HEK293 (cell line): ENCODE data around the gene TM6SF1.

Experiments
- CTCF ChIA-PET: fragments of 350-600 bp; formaldehyde crosslinking; extraction: SDS; loops from one replicate; lab custom pipeline; 2021; ENCODE audit warnings: antibody characterized with exemption; lab: Yijun Ruan, JAX
- POLR2A ChIA-PET: fragments of 300-600 bp; formaldehyde crosslinking; extraction: SDS; loops from one replicate; lab custom pipeline; 2020; ENCODE audit warnings: antibody characterized with exemption, inconsistent platforms; lab: Yijun Ruan, JAX
- H3K27ac ChIP-seq: fragments of 200-500 bp; sonication (Bioruptor generic); 2 replicates; pipeline ENCODE4 v1.5.1; 2014; ENCODE audit warnings: low read depth, low read length, control low read depth, inconsistent platforms; ENCODE audit errors: extremely low read depth
- H3K36me3 ChIP-seq, 2 experiments: fragments of 200-500 bp in 1 of 2; sonication (Bioruptor generic) in 1 of 2; 1 replicate in 1 of 2; 2 replicates in 1 of 2; pipeline ENCODE4 v1.5.1; 2014 to 2017; ENCODE audit warnings: inconsistent platforms in 2 of 2, low read length in 2 of 2; ENCODE audit not compliant: control insufficient read depth in 2 of 2, insufficient read depth in 1 of 2
- H3K4me1 ChIP-seq: fragments of 200-500 bp; sonication (Bioruptor generic); 2 replicates; pipeline ENCODE4 v1.5.1; 2014; ENCODE audit warnings: mild to moderate bottlenecking, low read length, inconsistent platforms; ENCODE audit not compliant: control insufficient read depth, insufficient read depth
- H3K4me3 ChIP-seq: 2 replicates; pipeline ENCODE4 v1.5.1; 2011; ENCODE audit warnings: low read depth, mild to moderate bottlenecking, control low read depth, low read length, moderate library complexity
- H3K9me3 ChIP-seq: fragments of 200-500 bp; sonication (Bioruptor generic); 2 replicates; pipeline ENCODE4 v1.5.1; 2014; ENCODE audit warnings: low read depth, low read length, inconsistent platforms; ENCODE audit not compliant: control insufficient read depth, insufficient read depth
- GFI1B ChIP-seq: fragments of 450-650 bp; formaldehyde crosslinking; IDR thresholded peaks from 2 replicates; pipeline ENCODE4 v1.5.1; 2016; ENCODE audit warnings: missing biosample characterization, missing genetic modification characterization
- HOXA7 ChIP-seq: sonication (generic); formaldehyde crosslinking; IDR thresholded peaks from 2 replicates; pipeline ENCODE4 v1.8.1; 2022; ENCODE audit warnings: missing genetic modification reagents, borderline replicate concordance
- PRDM10 ChIP-seq: fragments of 450-650 bp; formaldehyde crosslinking; IDR thresholded peaks from 2 replicates; pipeline ENCODE4 v1.5.1; 2016; ENCODE audit warnings: missing biosample characterization, missing genetic modification characterization
- SALL2 ChIP-seq: fragments of 450-650 bp; formaldehyde crosslinking; IDR thresholded peaks from 2 replicates; pipeline ENCODE4 v1.5.0; 2017; ENCODE audit warnings: missing biosample characterization, mild to moderate bottlenecking, missing genetic modification characterization, borderline replicate concordance
- ZBTB21 ChIP-seq: fragments of 450-650 bp; formaldehyde crosslinking; IDR thresholded peaks from 2 replicates; pipeline ENCODE4 v1.5.1; 2017; ENCODE audit warnings: missing biosample characterization, missing genetic modification characterization
- ZBTB26 ChIP-seq: fragments of 450-650 bp; formaldehyde crosslinking; optimal IDR thresholded peaks from 2 replicates; pipeline ENCODE3; 2016; ENCODE audit warnings: missing biosample characterization, mild to moderate bottlenecking, missing genetic modification characterization
- ZFP37 ChIP-seq: fragments of 450-650 bp; formaldehyde crosslinking; IDR thresholded peaks from 2 replicates; pipeline ENCODE4 v1.5.1; 2016; ENCODE audit warnings: missing biosample characterization, missing genetic modification characterization
- ZFP69B ChIP-seq: fragments of 450-650 bp; formaldehyde crosslinking; IDR thresholded peaks from 2 replicates; pipeline ENCODE4 v1.5.1; 2016; ENCODE audit warnings: missing biosample characterization, missing genetic modification characterization
- ZNF16 ChIP-seq: fragments of 450-650 bp; formaldehyde crosslinking; IDR thresholded peaks from 2 replicates; pipeline ENCODE4 v1.5.1; 2016; ENCODE audit warnings: low read depth, missing biosample characterization, missing genetic modification characterization
- ZNF2 ChIP-seq: fragments of 450-650 bp; formaldehyde crosslinking; IDR thresholded peaks from 2 replicates; pipeline ENCODE4 v1.5.1; 2016; ENCODE audit warnings: missing biosample characterization, missing genetic modification characterization
- ZNF202 ChIP-seq: fragments of 450-650 bp; formaldehyde crosslinking; IDR thresholded peaks from 2 replicates; pipeline ENCODE4 v1.5.1; 2016; ENCODE audit warnings: missing biosample characterization, missing genetic modification characterization, borderline replicate concordance
- ZNF280D ChIP-seq: fragments of 450-650 bp; formaldehyde crosslinking; IDR thresholded peaks from 2 replicates; pipeline ENCODE4 v1.5.1; 2016; ENCODE audit warnings: missing biosample characterization, missing genetic modification characterization
- ZNF302 ChIP-seq: fragments of 450-650 bp; formaldehyde crosslinking; IDR thresholded peaks from 2 replicates; pipeline ENCODE4 v1.5.1; 2016; ENCODE audit warnings: missing biosample characterization, missing genetic modification characterization, low read depth
- ZNF544 ChIP-seq: fragments of 450-650 bp; formaldehyde crosslinking; IDR thresholded peaks from 2 replicates; pipeline ENCODE4 v1.5.0; 2017; ENCODE audit warnings: missing biosample characterization, missing genetic modification characterization
- ZNF585B ChIP-seq: fragments of 450-650 bp; formaldehyde crosslinking; IDR thresholded peaks from 2 replicates; pipeline ENCODE4 v1.5.1; 2016; ENCODE audit warnings: missing biosample characterization, missing genetic modification characterization
- ZNF610 ChIP-seq: fragments of 450-650 bp; formaldehyde crosslinking; IDR thresholded peaks from 2 replicates; pipeline ENCODE4 v1.5.1; 2016; ENCODE audit warnings: missing biosample characterization, missing genetic modification characterization, borderline replicate concordance
- ZNF621 ChIP-seq: fragments of 450-650 bp; formaldehyde crosslinking; IDR thresholded peaks from 2 replicates; pipeline ENCODE4 v1.5.1; 2017; ENCODE audit warnings: missing biosample characterization, missing genetic modification characterization
- ZNF677 ChIP-seq: fragments of 450-650 bp; IDR thresholded peaks from 2 replicates; pipeline ENCODE4 v1.5.0; 2018; ENCODE audit warnings: missing biosample characterization, mild to moderate bottlenecking, missing genetic modification characterization, moderate library complexity
- ZNF701 ChIP-seq: fragments of 450-650 bp; formaldehyde crosslinking; IDR thresholded peaks from 2 replicates; pipeline ENCODE4 v1.5.1; 2016; ENCODE audit warnings: missing biosample characterization, missing genetic modification characterization
- ZNF76 ChIP-seq: fragments of 450-650 bp; formaldehyde crosslinking; IDR thresholded peaks from 2 replicates; pipeline ENCODE4; 2016; ENCODE audit warnings: low read depth, missing biosample characterization, missing genetic modification characterization, borderline replicate concordance
- ZNF837 ChIP-seq: fragments of 450-650 bp; formaldehyde crosslinking; IDR thresholded peaks from 2 replicates; pipeline ENCODE4 v1.5.1; 2016; ENCODE audit warnings: missing biosample characterization, missing genetic modification characterization
- TF ChIP-seq, protein P1 (sequence below): fragments of 450-650 bp; formaldehyde crosslinking; IDR thresholded peaks from 2 replicates; pipeline ENCODE4 v1.5.1; 2016; ENCODE audit warnings: missing biosample characterization, missing genetic modification characterization

TM6SF1 gene

GRCh38 chr15:83112956-83113299 lies 5.5 kb downstream of the TM6SF1 start:
- POLR2A ChIA-PET, result interaction anchor here (0.7 kb wide), 1 partner anchor 8 kb away, joined by 3 read pairs; no protein-coding TSS in a partner anchor

DNA sequence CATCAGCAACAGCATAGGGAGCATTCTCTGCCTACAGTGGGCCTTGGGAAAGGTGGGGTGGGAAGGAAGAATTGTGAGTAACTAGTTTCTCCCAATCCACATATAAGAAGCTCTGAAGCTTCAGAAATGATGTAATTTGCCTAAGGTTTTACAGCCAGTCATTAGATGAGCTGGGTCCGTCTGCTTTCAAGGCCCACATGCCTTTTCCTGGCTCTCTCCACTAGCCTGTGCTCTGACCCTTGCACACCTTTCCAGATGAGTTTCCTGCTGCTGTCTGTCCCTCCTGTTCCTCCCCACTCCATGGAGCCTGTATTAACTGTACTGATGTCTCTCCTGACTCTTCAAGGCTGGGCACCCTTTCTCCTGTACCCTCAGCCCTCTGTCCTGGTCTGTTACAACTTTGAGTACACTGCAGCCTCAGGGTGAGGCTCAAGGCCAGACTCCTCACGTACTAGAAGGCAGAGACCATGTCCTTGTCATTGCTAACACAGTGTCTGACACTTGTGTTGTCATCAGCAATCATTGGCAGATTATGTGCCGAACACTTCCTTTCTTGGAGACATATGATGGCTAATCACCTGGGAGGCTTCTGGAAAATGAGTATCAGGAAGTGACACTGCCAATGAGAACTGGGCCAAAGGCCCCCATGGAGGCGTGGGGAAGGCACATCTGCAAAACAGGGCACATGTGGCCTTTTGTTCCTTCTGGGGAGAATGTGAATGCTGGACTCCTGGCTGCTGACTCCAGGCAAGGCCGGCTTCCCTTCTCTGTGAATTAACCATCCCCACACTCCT lies 6.6 kb downstream of the TM6SF1 start:
- Histone ChIP-seq H3K4me3 (no peak overlapping the region), H3K27ac (no peak overlapping the region), H3K9me3 (no peaks in the 10 kb centered on the region), H3K36me3 (peaks cover 0 to 4% of the 10 kb centered on the region in 2 experiments; a peak in 1 of 3 replicates), H3K4me1 (no peaks in the 10 kb centered on the region)
- CTCF ChIA-PET, result interaction anchor here (0.6 kb wide), 1 partner anchor 26 kb away, joined by 4 read pairs; no protein-coding TSS in a partner anchor
- POLR2A ChIA-PET, result no interaction called here
- TF ChIP-seq ZFP37 (no peak), ZNF16 (tag by site-specific recombination) (no peak), ZNF202 (tag by site-specific recombination) (no peak), ZNF677 (tag by site-specific recombination) (no peak), ZFP69B (tag by site-specific recombination) (no peak), ZNF76 (tag by site-specific recombination) (no peak), ZNF2 (no peak)
- TF ChIP-seq, all 188 proteins: peak for 0

More at GRCh38 chr15:83112956-83113299, 5.5 kb downstream of the TM6SF1 start:
- Histone ChIP-seq H3K9me3 (no peaks in the 10 kb centered on the region), H3K36me3 (peaks cover 0 to 4% of the 10 kb centered on the region in 2 experiments; a peak in 1 of 3 replicates), H3K4me3 (no peak overlapping the region), H3K27ac (no peak overlapping the region), H3K4me1 (no peaks in the 10 kb centered on the region; the same call in 1 of the 2 replicates)
- TF ChIP-seq ZNF544 (tag by site-specific recombination), result no peak
- TF ChIP-seq ZNF837 (tag by site-specific recombination), result no peak
- TF ChIP-seq ZNF585B (tag by site-specific recombination), result no peak
- TF ChIP-seq ZBTB21 (tag by site-specific recombination), result no peak
- TF ChIP-seq ZBTB26, result no peak
- no peak for TF ChIP-seq ZNF701
- TF ChIP-seq ZNF610, result no peak
- TF ChIP-seq ZNF621 (tag by site-specific recombination), result no peak
- no peak for TF ChIP-seq SALL2
- TF ChIP-seq ZNF76 (tag by site-specific recombination), result no peak
- TF ChIP-seq HOXA7, result no peak
- TF ChIP-seq, protein P1, sequence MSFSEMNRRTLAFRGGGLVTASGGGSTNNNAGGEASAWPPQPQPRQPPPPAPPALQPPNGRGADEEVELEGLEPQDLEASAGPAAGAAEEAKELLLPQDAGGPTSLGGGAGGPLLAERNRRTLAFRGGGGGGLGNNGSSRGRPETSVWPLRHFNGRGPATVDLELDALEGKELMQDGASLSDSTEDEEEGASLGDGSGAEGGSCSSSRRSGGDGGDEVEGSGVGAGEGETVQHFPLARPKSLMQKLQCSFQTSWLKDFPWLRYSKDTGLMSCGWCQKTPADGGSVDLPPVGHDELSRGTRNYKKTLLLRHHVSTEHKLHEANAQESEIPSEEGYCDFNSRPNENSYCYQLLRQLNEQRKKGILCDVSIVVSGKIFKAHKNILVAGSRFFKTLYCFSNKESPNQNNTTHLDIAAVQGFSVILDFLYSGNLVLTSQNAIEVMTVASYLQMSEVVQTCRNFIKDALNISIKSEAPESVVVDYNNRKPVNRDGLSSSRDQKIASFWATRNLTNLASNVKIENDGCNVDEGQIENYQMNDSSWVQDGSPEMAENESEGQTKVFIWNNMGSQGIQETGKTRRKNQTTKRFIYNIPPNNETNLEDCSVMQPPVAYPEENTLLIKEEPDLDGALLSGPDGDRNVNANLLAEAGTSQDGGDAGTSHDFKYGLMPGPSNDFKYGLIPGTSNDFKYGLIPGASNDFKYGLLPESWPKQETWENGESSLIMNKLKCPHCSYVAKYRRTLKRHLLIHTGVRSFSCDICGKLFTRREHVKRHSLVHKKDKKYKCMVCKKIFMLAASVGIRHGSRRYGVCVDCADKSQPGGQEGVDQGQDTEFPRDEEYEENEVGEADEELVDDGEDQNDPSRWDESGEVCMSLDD, result no peak
- no peak for TF ChIP-seq ZNF302 (tag by site-specific recombination)
- CTCF ChIA-PET, result interaction anchor here (1.4 kb wide), 1 partner anchor 102 kb away, joined by 3 read pairs; the partner anchor contains the start of gene C15orf40

- POLR2A ChIA-PET, result no interaction called here
- CTCF ChIA-PET, result no interaction called here
- Histone ChIP-seq H3K4me1 (no peaks in the 10 kb centered on the region), H3K4me3 (no peak overlapping the region), H3K36me3 (peaks cover 0 to 4% of the 10 kb centered on the region in 2 experiments; a peak in 1 of 3 replicates), H3K9me3 (no peaks in the 10 kb centered on the region), H3K27ac (no peak overlapping the region)
- TF ChIP-seq PRDM10 (tag by site-specific recombination) (no peak), GFI1B (no peak), ZNF280D (tag by site-specific recombination) (no peak)
Measured at GRCh38 chr15:83114856-83115255, 7.4 kb downstream of the TM6SF1 start.
